OCI-LY7 (cell line): ENCODE data around the gene NFIX. TPM values are rescaled to one million over a fixed set of nuclear protein-coding genes. Genes with fewer than 3 reads are reported as not detected.

Experiments used
- BruUV-seq: library from RNA; stranded (reverse); fragments of 400-500 nt; replicated peaks from 2 replicates; lab custom pipeline; 2021; lab: Mats Ljungman, UMichigan
- CTCF ChIA-PET: fragments of 300-600 bp; sonication (Branson Sonifier 250); formaldehyde crosslinking; loops from one replicate; lab custom pipeline; 2022; ENCODE audit warnings: antibody characterized with exemption; ENCODE audit not compliant: unreplicated experiment; lab: Charles Lee
- POLR2A ChIA-PET: fragments of 300-600 bp; sonication (Branson Sonifier 250); formaldehyde crosslinking; loops from one replicate; lab custom pipeline; 2022; ENCODE audit warnings: antibody characterized with exemption; lab: Charles Lee
- DNase-seq: peaks from one replicate; pipeline ENCODE4 v3.0.0-alpha.2; 2015; ENCODE audit warnings: low spot score
- H2AFZ ChIP-seq: fragments of 200-600 bp; sonication (generic), shearing (Covaris generic); 2 replicates; pipeline ENCODE4 v1.6.1; 2014; ENCODE audit warnings: mild to moderate bottlenecking, antibody characterized with exemption, low read length, moderate library complexity
- H3K27ac ChIP-seq: fragments of 200-600 bp; sonication (generic); 2 replicates; pipeline ENCODE4 v1.5.1; 2014; ENCODE audit warnings: mixed run types, low read depth, mild to moderate bottlenecking, moderate library complexity, low read length, inconsistent platforms; ENCODE audit not compliant: poor library complexity, severe bottlenecking
- H3K36me3 ChIP-seq: fragments of 200-600 bp; sonication (generic); 2 replicates; pipeline ENCODE4 v1.6.1; 2014; ENCODE audit warnings: mild to moderate bottlenecking, antibody characterized with exemption, low read length, moderate library complexity, mixed read lengths; ENCODE audit not compliant: insufficient read depth
- H3K4me1 ChIP-seq: fragments of 200-600 bp; sonication (generic); 2 replicates; pipeline ENCODE4 v1.5.1; 2014; ENCODE audit warnings: mild to moderate bottlenecking, low read length; ENCODE audit not compliant: insufficient read depth, poor library complexity, severe bottlenecking
- H3K4me2 ChIP-seq: fragments of 200-600 bp; sonication (generic); 2 replicates; pipeline ENCODE4 v1.6.1; 2014; ENCODE audit warnings: mild to moderate bottlenecking, low read length
- H3K4me3 ChIP-seq: fragments of 200-600 bp; sonication (generic); 2 replicates; pipeline ENCODE4 v1.5.1; 2014; ENCODE audit warnings: mild to moderate bottlenecking, low read depth, low read length; ENCODE audit not compliant: poor library complexity, severe bottlenecking
- H3K79me2 ChIP-seq: fragments of 200-600 bp; sonication (generic); 2 replicates; pipeline ENCODE4 v1.6.1; 2016; ENCODE audit warnings: low read depth, mild to moderate bottlenecking, low read length, moderate library complexity, mixed read lengths; ENCODE audit not compliant: insufficient read depth
- H3K9me2 ChIP-seq: fragments of 200-600 bp; sonication (generic); 2 replicates; pipeline ENCODE4 v1.6.1; 2016; ENCODE audit warnings: mild to moderate bottlenecking, low read length, mixed read lengths; ENCODE audit not compliant: insufficient read depth
- H3K9me3 ChIP-seq: fragments of 200-600 bp; sonication (generic); 2 replicates; pipeline ENCODE4 v1.6.1; 2014; ENCODE audit warnings: mild to moderate bottlenecking, mixed run types, low read length, mixed read lengths
- H4K20me1 ChIP-seq: fragments of 200-600 bp; sonication (generic); 2 replicates; pipeline ENCODE4 v1.6.1; 2014; ENCODE audit warnings: mild to moderate bottlenecking, antibody characterized with exemption, low read length, moderate library complexity, mixed read lengths; ENCODE audit not compliant: insufficient read depth
- CTCF ChIP-seq: fragments of 200-600 bp; sonication (generic); conservative IDR thresholded peaks from 2 replicates; pipeline ENCODE4 v1.5.1; 2014; ENCODE audit warnings: mild to moderate bottlenecking, antibody characterized with exemption, low read length, moderate library complexity, mixed read lengths
- EZH2phosphoT487 ChIP-seq: fragments of 200-600 bp; sonication (generic); IDR thresholded peaks from 2 replicates; pipeline ENCODE4 v1.6.1; 2018; ENCODE audit warnings: low read depth, borderline replicate concordance, mild to moderate bottlenecking, mixed run types, antibody characterized with exemption, low read length, moderate library complexity, mixed read lengths
- intact Hi-C: fragments of 100-400 bp; cut with micrococcal nuclease; formaldehyde crosslinking; loops from one replicate; pipeline ENCODE4 v1.10.0; 2022; ENCODE audit not compliant: unreplicated experiment
- total RNA-seq, 2 experiments: library from RNA; depleted of rRNA in 1 of 2; stranded (reverse); fragments of >200 nt in 1 of 2; shearing (Covaris generic) in 1 of 2; gene quantifications; 2 replicates each; pipeline ENCODE4 v1.2.3, GENCODE V29; 2014 to 2022

Gene NFIX
- total RNA-seq, 2 experiments from 2014 or later, result 0.16 to 0.72 TPM

DNA sequence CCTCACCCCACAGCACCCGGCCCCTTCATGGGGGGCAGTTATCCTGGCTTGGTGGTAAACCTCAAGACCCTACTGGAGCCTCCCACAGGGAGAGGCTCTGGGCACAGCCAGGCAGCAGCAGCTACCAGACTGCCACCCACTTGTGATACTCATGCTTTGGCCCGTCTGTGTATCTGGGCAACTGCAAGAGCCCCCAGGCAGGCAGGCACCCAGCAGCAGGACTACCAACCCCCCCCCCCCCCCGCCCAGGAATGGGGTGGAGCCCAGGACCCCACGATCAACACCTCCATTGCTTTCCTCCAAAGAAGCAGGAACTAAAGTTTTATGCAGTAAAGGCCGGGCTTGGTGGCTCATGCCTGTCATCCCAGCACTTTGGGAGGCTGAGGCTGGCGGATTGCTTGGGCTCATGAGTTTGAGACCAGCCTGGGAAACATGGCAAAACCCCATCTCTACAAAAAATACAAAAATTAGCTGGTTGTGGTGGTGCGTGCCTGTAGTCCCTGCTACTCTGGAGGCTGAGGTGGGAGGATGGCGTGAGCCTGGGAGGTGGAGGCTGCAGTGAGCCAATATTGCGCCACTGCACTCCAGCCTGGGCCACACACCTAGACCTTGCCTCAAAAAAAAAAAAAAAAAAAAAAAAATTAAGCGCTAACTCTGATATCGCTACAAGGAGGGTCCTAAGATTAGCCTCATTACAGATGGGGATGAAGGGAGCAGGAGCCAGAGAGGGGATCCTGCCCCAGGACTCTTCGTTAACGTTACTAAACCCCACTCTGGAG, 108.5 kb downstream of the NFIX start:
- H3K4me2 ChIP-seq, result peak overlapping the region; percentile 85
- H3K27ac ChIP-seq, result peak overlapping the region; percentile 96
- H3K4me3 ChIP-seq, result peak overlapping the region; percentile 83
- no TSS peak for BruUV-seq
- no peaks in the 10 kb centered on the region for H4K20me1 ChIP-seq
- H3K9me3 ChIP-seq, result no peaks in the 10 kb centered on the region
- DNase-seq, result no peak
- H3K79me2 ChIP-seq, result peaks cover 17% of the 10 kb centered on the region
- ChIA-PET CTCF (interaction anchor here (1.0 to 1.5 kb wide), 3 partner anchors 49 to 138 kb away, joined by 3 to 4 read pairs (median 3); no protein-coding TSS in a partner anchor), POLR2A (interaction anchor here (0.7 to 1.4 kb wide), 7 partner anchors 8 to 108 kb away, joined by 3 to 4 read pairs (median 3); partner anchors contain the start of gene NACC1)
- no peak for TF ChIP-seq EZH2phosphoT487
- TF ChIP-seq CTCF, result no peak
- intact Hi-C loops, result loop anchor here (1.0 kb wide), 1 partner anchor 50 kb away; no protein-coding TSS in a partner anchor
- H3K36me3 ChIP-seq, result peaks cover 29% of the 10 kb centered on the region
- H3K4me1 ChIP-seq, result peaks cover 67% of the 10 kb centered on the region
- no peak overlapping the region for H2AFZ ChIP-seq
- H3K9me2 ChIP-seq, result no peaks in the 10 kb centered on the region

DNA sequence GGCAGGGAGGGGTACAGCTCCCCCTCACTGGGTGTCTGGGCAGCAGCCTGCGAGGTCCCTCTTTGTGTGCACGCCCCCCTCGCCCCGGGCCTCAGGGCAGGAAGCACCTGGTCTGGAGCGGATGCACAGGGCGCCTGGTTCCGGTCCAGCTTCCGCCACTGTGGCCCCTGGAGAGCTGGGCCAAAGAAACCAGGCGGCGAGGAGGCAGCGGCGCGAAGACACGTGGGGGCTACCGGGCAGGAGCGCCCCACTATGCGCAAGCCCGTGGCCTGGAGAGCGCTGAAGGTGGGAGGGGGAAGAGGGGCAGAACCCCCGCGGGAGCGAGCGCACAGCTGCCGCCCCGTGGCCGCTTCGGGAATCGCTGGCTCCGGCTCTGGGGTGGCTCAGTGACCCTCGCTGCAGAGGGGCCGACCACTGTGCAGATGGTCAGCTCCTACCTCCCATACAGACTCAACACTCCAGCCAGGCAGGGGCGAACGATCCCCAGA, 109.1 kb downstream of the NFIX start:
- peak overlapping the region; percentile 13; the same call in 1 of the 2 replicates for H2AFZ ChIP-seq
- ChIA-PET POLR2A (interaction anchor here (0.7 to 1.9 kb wide), 8 partner anchors 8 to 107 kb away, joined by 3 to 12 read pairs (median 4); partner anchors contain the start of gene NACC1), CTCF (interaction anchor here (0.5 to 1.5 kb wide), 3 partner anchors 17 to 139 kb away, joined by 3 to 4 read pairs (median 3); no protein-coding TSS in a partner anchor)
- TF ChIP-seq EZH2phosphoT487 (no peak), CTCF (peak; percentile 85)
- H3K9me3 ChIP-seq, result no peaks in the 10 kb centered on the region
- intact Hi-C loops, result loop anchor here (1.0 kb wide), 1 partner anchor 49 kb away; no protein-coding TSS in a partner anchor
- no peaks in the 10 kb centered on the region for H3K9me2 ChIP-seq
- H3K27ac ChIP-seq, result peak overlapping the region; percentile 96
- peak; percentile 96 for DNase-seq
- BruUV-seq, result no TSS peak
- peaks cover 31% of the 10 kb centered on the region for H3K36me3 ChIP-seq
- peak overlapping the region; percentile 85 for H3K4me2 ChIP-seq
- no peaks in the 10 kb centered on the region for H4K20me1 ChIP-seq
- peaks cover 60% of the 10 kb centered on the region for H3K4me1 ChIP-seq
- H3K4me3 ChIP-seq, result peak overlapping the region; percentile 83
- peaks cover 17% of the 10 kb centered on the region for H3K79me2 ChIP-seq
